CD14-positive monocyte (primary cell): ENCODE measurements around the gene FBXL16. TPM values are rescaled to one million over a fixed set of nuclear protein-coding genes. Genes with fewer than 3 reads are reported as not detected.

ENCODE experiments used
- DNase-seq, 3 donors: peaks; one replicate each; pipeline ENCODE4 v3.0.0-alpha.2; 2011 to 2022
- H2AFZ ChIP-seq: 2 replicates; pipeline ENCODE4 v1.6.0; 2012; ENCODE audit warnings: mild to moderate bottlenecking, low read depth, low read length, inconsistent platforms; ENCODE audit not compliant: insufficient read depth, poor library complexity, severe bottlenecking
- H3K27ac ChIP-seq, 2 donors: 1 replicate in 1 of 2; 2 replicates in 1 of 2; pipeline ENCODE4 v1.5.1; 2012 to 2013; ENCODE audit warnings: low read length in 2 of 2, control low read depth in 1 of 2, inconsistent platforms in 1 of 2, low read depth in 1 of 2, mild to moderate bottlenecking in 1 of 2
- H3K27me3 ChIP-seq, 2 donors: one replicate each; pipeline versions ENCODE4 v1.6.0 to v1.6.1; 2011 to 2013; ENCODE audit warnings: low read length in 2 of 2; ENCODE audit not compliant: control insufficient read depth in 2 of 2, insufficient read depth in 2 of 2
- H3K36me3 ChIP-seq, 2 donors: replicated peaks in 1 of 2; 1 replicate in 1 of 2; 2 replicates in 1 of 2; pipeline versions ENCODE4 v1.5.1 to v1.6.1; 2012 to 2013; ENCODE audit warnings: low read length in 2 of 2, control low read depth in 1 of 2, inconsistent platforms in 1 of 2, mild to moderate bottlenecking in 1 of 2; ENCODE audit not compliant: insufficient read depth in 2 of 2, control insufficient read depth in 1 of 2
- H3K4me1 ChIP-seq, 2 donors: 1 replicate in 1 of 2; 2 replicates in 1 of 2; pipeline versions ENCODE4 v1.5.1 to v1.6.1; 2012 to 2013; ENCODE audit warnings: low read length in 2 of 2, control low read depth in 1 of 2, inconsistent platforms in 1 of 2, mild to moderate bottlenecking in 1 of 2, moderate library complexity in 1 of 2; ENCODE audit not compliant: insufficient read depth in 2 of 2, control insufficient read depth in 1 of 2
- H3K4me2 ChIP-seq: replicated peaks from 2 replicates; pipeline ENCODE3; 2012; ENCODE audit warnings: low read length, moderate library complexity, mild to moderate bottlenecking; ENCODE audit not compliant: poor library complexity, severe bottlenecking; ENCODE audit errors: extremely low read depth
- H3K4me3 ChIP-seq, 3 experiments: fragments of 200-600 bp in 1 of 3; sonication (generic) in 1 of 3; replicated peaks in 1 of 3; 1 replicate in 2 of 3; 2 replicates in 1 of 3; pipeline ENCODE4 v1.5.1; 2011 to 2013; ENCODE audit warnings: low read length in 3 of 3, mild to moderate bottlenecking in 3 of 3, control low read depth in 2 of 3, low read depth in 2 of 3, inconsistent platforms in 1 of 3, moderate library complexity in 1 of 3
- H3K79me2 ChIP-seq: 2 replicates; pipeline ENCODE4 v1.6.0; 2012; ENCODE audit warnings: mild to moderate bottlenecking, control low read depth, inconsistent platforms, low read length, moderate library complexity; ENCODE audit not compliant: insufficient read depth
- H3K9ac ChIP-seq: 2 replicates; pipeline ENCODE4 v1.6.0; 2017; ENCODE audit warnings: low read length, mild to moderate bottlenecking; ENCODE audit not compliant: insufficient read depth, poor library complexity, severe bottlenecking
- H3K9me3 ChIP-seq, 2 donors: replicated peaks in 1 of 2; 1 replicate in 1 of 2; 2 replicates in 1 of 2; pipeline versions ENCODE4 v1.5.1 to v1.6.1; 2012 to 2013; ENCODE audit warnings: low read length in 2 of 2, control low read depth in 1 of 2; ENCODE audit not compliant: control insufficient read depth in 1 of 2, insufficient read depth in 1 of 2
- H4K20me1 ChIP-seq: 2 replicates; pipeline ENCODE4 v1.6.0; 2012; ENCODE audit warnings: mild to moderate bottlenecking, low read length, control low read depth, moderate library complexity; ENCODE audit not compliant: insufficient read depth
- H3K27ac Mint-ChIP-seq, 7 donors: one replicate each; pipeline ENCODE4 v1.8.0; 2020; ENCODE audit warnings: mild to moderate bottlenecking in 7 of 7, mixed read lengths in 7 of 7, moderate library complexity in 6 of 7, inconsistent platforms in 2 of 7
- H3K27me3 Mint-ChIP-seq, 3 donors: one replicate each; pipeline ENCODE4 v1.8.0; 2021 to 2022; ENCODE audit warnings: low read depth in 3 of 3, mild to moderate bottlenecking in 3 of 3, mixed read lengths in 3 of 3, moderate library complexity in 3 of 3, inconsistent platforms in 1 of 3
- H3K36me3 Mint-ChIP-seq, 2 donors: one replicate each; pipeline ENCODE4 v1.8.0; 2020; ENCODE audit warnings: mixed read lengths in 2 of 2, inconsistent platforms in 1 of 2, mild to moderate bottlenecking in 1 of 2
- H3K4me1 Mint-ChIP-seq: one replicate; pipeline ENCODE4 v1.8.0; 2020; ENCODE audit warnings: mild to moderate bottlenecking, mixed read lengths
- H3K4me3 Mint-ChIP-seq, 2 donors: one replicate each; pipeline ENCODE4 v1.8.0; 2020; ENCODE audit warnings: mild to moderate bottlenecking in 2 of 2, mixed read lengths in 2 of 2, moderate library complexity in 1 of 2
- H3K9me3 Mint-ChIP-seq, 7 donors: one replicate each; pipeline ENCODE4 v1.8.0; 2020 to 2022; ENCODE audit warnings: mixed read lengths in 7 of 7, mild to moderate bottlenecking in 6 of 7, moderate library complexity in 6 of 7, inconsistent platforms in 2 of 7
- WGBS: methylation state at CpG from one replicate; pipeline ENCODE4 v1.1.5; 2013; ENCODE audit warnings: missing lambda C conversion rate; ENCODE audit not compliant: insufficient coverage; 5-methylcytosine and 5-hydroxymethylcytosine counted together
- intact Hi-C, 2 donors: fragments of 100-400 bp; cut with micrococcal nuclease; formaldehyde crosslinking; loops; one replicate each; pipeline versions ENCODE4 v1.15.0 to v1.15.1; 2023
- polyA plus RNA-seq, 3 donors: library from polyadenylated mRNA; depleted of rRNA in 1 of 3; unstranded in 2 of 3; stranded (reverse) in 1 of 3; fragments of 300-500 nt in 2 of 3; fragments of >200 nt in 1 of 3; fragmentation: Illumina TruSeq in 2 of 3; gene quantifications; 1 replicate in 2 of 3; 2 replicates in 1 of 3; pipeline ENCODE4 v1.2.3, GENCODE V29; 2012 to 2021
- TF ChIP-seq, protein P1 (sequence below): fragments of 200-600 bp; IDR thresholded peaks from one replicate; pipeline ENCODE4 v1.8.0; 2022; ENCODE audit warnings: antibody characterized with exemption, mild to moderate bottlenecking

Gene FBXL16
- polyA plus RNA-seq, 3 donors: 0.28 to 1.0 (median 0.49) TPM

GRCh38 chr16:733382-734207 is 28.0 kb upstream of the FBXL16 start:
- DNase-seq: no peak
- no peak overlapping the region for H3K4me3 Mint-ChIP-seq
- intact Hi-C loops: no loop called here
- Histone ChIP-seq H3K4me2 (no peak overlapping the region), H3K9ac (no peak overlapping the region), H3K4me3 (no peak overlapping the region), H3K36me3 (peaks cover 58 to 82% of the 10 kb centered on the region in 2 donors), H3K27ac (no peak overlapping the region), H2AFZ (no peak overlapping the region), H4K20me1 (no peaks in the 10 kb centered on the region), H3K79me2 (no peaks in the 10 kb centered on the region), H3K9me3 (no peaks in the 10 kb centered on the region), H3K4me1 (peaks cover 1 to 2% of the 10 kb centered on the region in 2 donors), H3K27me3 (peaks cover 0 to 5% of the 10 kb centered on the region in 2 donors)
- H3K36me3 Mint-ChIP-seq: peaks cover 53 to 73% of the 10 kb centered on the region in 2 donors
- peaks cover 3 to 12% (median 4%) of the 10 kb centered on the region in 3 donors for H3K27me3 Mint-ChIP-seq
- H3K9me3 Mint-ChIP-seq: no peaks in the 10 kb centered on the region
- WGBS: 93% methylated on average over 30 of the region's 34 CpGs
- peaks cover 2% of the 10 kb centered on the region for H3K4me1 Mint-ChIP-seq
- no peak overlapping the region for H3K27ac Mint-ChIP-seq
- TF ChIP-seq, protein P1, sequence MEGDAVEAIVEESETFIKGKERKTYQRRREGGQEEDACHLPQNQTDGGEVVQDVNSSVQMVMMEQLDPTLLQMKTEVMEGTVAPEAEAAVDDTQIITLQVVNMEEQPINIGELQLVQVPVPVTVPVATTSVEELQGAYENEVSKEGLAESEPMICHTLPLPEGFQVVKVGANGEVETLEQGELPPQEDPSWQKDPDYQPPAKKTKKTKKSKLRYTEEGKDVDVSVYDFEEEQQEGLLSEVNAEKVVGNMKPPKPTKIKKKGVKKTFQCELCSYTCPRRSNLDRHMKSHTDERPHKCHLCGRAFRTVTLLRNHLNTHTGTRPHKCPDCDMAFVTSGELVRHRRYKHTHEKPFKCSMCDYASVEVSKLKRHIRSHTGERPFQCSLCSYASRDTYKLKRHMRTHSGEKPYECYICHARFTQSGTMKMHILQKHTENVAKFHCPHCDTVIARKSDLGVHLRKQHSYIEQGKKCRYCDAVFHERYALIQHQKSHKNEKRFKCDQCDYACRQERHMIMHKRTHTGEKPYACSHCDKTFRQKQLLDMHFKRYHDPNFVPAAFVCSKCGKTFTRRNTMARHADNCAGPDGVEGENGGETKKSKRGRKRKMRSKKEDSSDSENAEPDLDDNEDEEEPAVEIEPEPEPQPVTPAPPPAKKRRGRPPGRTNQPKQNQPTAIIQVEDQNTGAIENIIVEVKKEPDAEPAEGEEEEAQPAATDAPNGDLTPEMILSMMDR: no peak

- Histone ChIP-seq H3K27ac (no peak overlapping the region), H2AFZ (no peak overlapping the region), H3K79me2 (no peaks in the 10 kb centered on the region), H3K4me3 (no peak overlapping the region), H4K20me1 (no peaks in the 10 kb centered on the region), H3K36me3 (peaks cover 57 to 79% of the 10 kb centered on the region in 2 donors), H3K9ac (no peak overlapping the region), H3K9me3 (no peaks in the 10 kb centered on the region), H3K4me1 (peaks cover 4 to 7% of the 10 kb centered on the region in 2 donors), H3K27me3 (peaks cover 0 to 7% of the 10 kb centered on the region in 2 donors), H3K4me2 (no peak overlapping the region)
- no peak for DNase-seq
- TF ChIP-seq, protein P1: no peak
- Mint-ChIP-seq H3K36me3 (peaks cover 51 to 67% of the 10 kb centered on the region in 2 donors), H3K9me3 (no peaks in the 10 kb centered on the region), H3K4me3 (no peak overlapping the region), H3K27ac (no peak overlapping the region), H3K27me3 (peaks cover 4 to 18% (median 5%) of the 10 kb centered on the region in 3 donors), H3K4me1 (peaks cover 3% of the 10 kb centered on the region)
- intact Hi-C loops: no loop called here
- 91% methylated on average over 11 of the region's 13 CpGs for WGBS
These were observed 27.3 kb upstream of the FBXL16 start for GRCh38 chr16:732936-733335.
